CD4-positive, alpha-beta memory T cell (primary cell): Measurements from ENCODE around the gene CELF2. TPM values are rescaled to one million over a fixed set of nuclear protein-coding genes. Genes with fewer than 3 reads are reported as not detected.
A peak's percentile ranks its signal among the peaks of the same experiment; 100 is the strongest.

ENCODE experiments used
- CTCF ChIA-PET: fragments of 350-600 bp; sonication (Branson Sonifier 250); formaldehyde crosslinking; loops from one replicate; lab custom pipeline; 2021; ENCODE audit warnings: inconsistent platforms; ENCODE audit not compliant: partially characterized antibody; lab: Charles Lee
- POLR2A ChIA-PET: fragments of 350-600 bp; sonication (Branson Sonifier 250); formaldehyde crosslinking; loops from one replicate; lab custom pipeline; 2021; ENCODE audit not compliant: partially characterized antibody; lab: Charles Lee
- DNase-seq, 5 donors: peaks; one replicate each; pipeline versions ENCODE4 v3.0.0 to v3.0.0-alpha.2; 2020 to 2022; ENCODE audit warnings: mixed read lengths in 1 of 5
- H3K27ac ChIP-seq: one replicate; pipeline ENCODE4 v1.7.0; 2013; ENCODE audit warnings: low read depth, low read length
- H3K27me3 ChIP-seq: 2 replicates; pipeline ENCODE4 v1.7.0; 2013; ENCODE audit warnings: mild to moderate bottlenecking, low read length, moderate library complexity; ENCODE audit not compliant: insufficient read depth
- H3K36me3 ChIP-seq: 2 replicates; pipeline ENCODE4 v1.7.0; 2013; ENCODE audit warnings: mild to moderate bottlenecking, low read length, moderate library complexity; ENCODE audit not compliant: insufficient read depth
- H3K4me1 ChIP-seq: 2 replicates; pipeline ENCODE4 v1.7.0; 2013; ENCODE audit warnings: mild to moderate bottlenecking, low read length, moderate library complexity; ENCODE audit not compliant: insufficient read depth
- H3K4me3 ChIP-seq, 2 donors: one replicate each; pipeline ENCODE4 v1.7.0; 2013; ENCODE audit warnings: low read length in 2 of 2, mild to moderate bottlenecking in 1 of 2
- H3K9me3 ChIP-seq, 2 donors: one replicate each; pipeline ENCODE4 v1.7.0; 2013; ENCODE audit warnings: low read length in 2 of 2, control low read depth in 1 of 2; ENCODE audit not compliant: control insufficient read depth in 1 of 2
- H3K27ac Mint-ChIP-seq, 7 donors: one replicate each; pipeline ENCODE4 v1.8.0; 2020 to 2021; ENCODE audit warnings: mixed read lengths in 7 of 7, mild to moderate bottlenecking in 6 of 7, inconsistent platforms in 3 of 7, moderate library complexity in 3 of 7
- H3K27me3 Mint-ChIP-seq, 2 donors: one replicate each; pipeline ENCODE4 v1.8.0; 2020 to 2021; ENCODE audit warnings: mixed read lengths in 2 of 2
- H3K36me3 Mint-ChIP-seq, 2 donors: one replicate each; pipeline ENCODE4 v1.8.0; 2020 to 2021; ENCODE audit warnings: mixed read lengths in 2 of 2, inconsistent platforms in 1 of 2, mild to moderate bottlenecking in 1 of 2
- H3K4me1 Mint-ChIP-seq, 4 donors: one replicate each; pipeline ENCODE4 v1.8.0; 2020 to 2021; ENCODE audit warnings: mixed read lengths in 4 of 4, mild to moderate bottlenecking in 1 of 4
- H3K4me3 Mint-ChIP-seq, 8 donors: one replicate each; pipeline ENCODE4 v1.8.0; 2020 to 2021; ENCODE audit warnings: mixed read lengths in 8 of 8, mild to moderate bottlenecking in 7 of 8, moderate library complexity in 6 of 8, inconsistent platforms in 3 of 8
- H3K9me3 Mint-ChIP-seq, 8 donors: one replicate each; pipeline ENCODE4 v1.8.0; 2020 to 2021; ENCODE audit warnings: mixed read lengths in 8 of 8, mild to moderate bottlenecking in 5 of 8, inconsistent platforms in 3 of 8, moderate library complexity in 1 of 8
- intact Hi-C: fragments of 100-400 bp; cut with micrococcal nuclease; formaldehyde crosslinking; loops from one replicate; pipeline ENCODE4 v1.15.1; 2023
- polyA plus RNA-seq, 2 donors: library from polyadenylated mRNA; unstranded; fragments of 300-500 nt; fragmentation: Illumina TruSeq; gene quantifications; one replicate each; pipeline ENCODE4 v1.2.3, GENCODE V29; 2021
- total RNA-seq, 2 experiments: library from RNA; stranded (reverse); gene quantifications; one replicate each; pipeline ENCODE4 v1.2.3, GENCODE V29; 2021

Gene CELF2
- total and polyA plus RNA-seq, 4 experiments from 2014 or later: 122 to 180 (median 167) TPM

GRCh38 chr10:11243425-11244222, 226.0 kb downstream of the CELF2 start:
- DNase-seq: no peak
- H3K27ac ChIP-seq: no peak overlapping the region
- H3K9me3 ChIP-seq: no peaks in the 10 kb centered on the region
- peak overlapping the region in 5 of 7 donors; percentile 82 to 93 (median 86) for H3K27ac Mint-ChIP-seq
- CTCF ChIA-PET: interaction anchor here (0.9 to 1.9 kb wide), 4 partner anchors 27 to 131 kb away, joined by 3 to 6 read pairs (median 4); no protein-coding TSS in a partner anchor
- intact Hi-C loops: no loop called here
- H3K27me3 Mint-ChIP-seq: no peaks in the 10 kb centered on the region
- H3K36me3 ChIP-seq: peaks cover 31% of the 10 kb centered on the region
- H3K4me1 ChIP-seq: peaks cover 88% of the 10 kb centered on the region
- H3K36me3 Mint-ChIP-seq: peaks cover 10 to 50% of the 10 kb centered on the region in 2 donors
- H3K4me1 Mint-ChIP-seq: peaks cover 0 to 44% (median 21%) of the 10 kb centered on the region in 4 donors
- no peaks in the 10 kb centered on the region for H3K27me3 ChIP-seq
- no peaks in the 10 kb centered on the region for H3K9me3 Mint-ChIP-seq
- POLR2A ChIA-PET: interaction anchor here (1.2 to 1.5 kb wide), 2 partner anchors 22 to 65 kb away, joined by 4 read pairs; no protein-coding TSS in a partner anchor
- peak overlapping the region in 6 of 8 donors; percentile 42 to 62 (median 52) for H3K4me3 Mint-ChIP-seq
- H3K4me3 ChIP-seq: no peak overlapping the region

DNA sequence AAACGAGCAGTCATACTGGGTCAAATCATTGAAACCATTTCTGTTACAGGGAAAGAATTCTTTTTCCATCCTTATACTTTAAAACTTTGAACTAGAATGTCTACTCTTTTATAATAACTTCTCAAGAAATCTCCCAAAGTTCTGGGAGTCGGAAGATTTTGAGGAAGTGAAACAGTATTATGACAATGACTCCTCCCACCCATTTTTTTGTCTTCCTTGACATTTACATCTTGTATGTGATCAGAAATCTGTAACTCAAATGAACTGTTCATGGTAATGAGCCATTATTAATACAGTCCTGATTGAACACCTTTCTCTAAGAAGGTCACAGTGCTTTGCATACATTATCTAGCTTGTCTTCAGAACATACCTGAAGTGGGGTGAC, 227.4 kb downstream of the CELF2 start:
- Histone ChIP-seq H3K36me3 (peaks cover 39% of the 10 kb centered on the region), H3K9me3 (no peaks in the 10 kb centered on the region), H3K27ac (peak overlapping the region; percentile 29), H3K4me1 (peaks cover 83% of the 10 kb centered on the region), H3K27me3 (no peaks in the 10 kb centered on the region), H3K4me3 (no peak overlapping the region)
- Mint-ChIP-seq H3K36me3 (peaks cover 22 to 56% of the 10 kb centered on the region in 2 donors), H3K9me3 (no peaks in the 10 kb centered on the region), H3K27ac (no peak overlapping the region), H3K4me3 (no peak overlapping the region), H3K4me1 (peaks cover 10 to 43% (median 25%) of the 10 kb centered on the region in 4 donors), H3K27me3 (no peaks in the 10 kb centered on the region)
- intact Hi-C loops: no loop called here
- DNase-seq: no peak
- CTCF ChIA-PET: interaction anchor here (1.3 to 2.3 kb wide), 3 partner anchors 19 to 79 kb away, joined by 4 to 9 read pairs (median 6); no protein-coding TSS in a partner anchor
- POLR2A ChIA-PET: interaction anchor here (0.8 to 2.7 kb wide), 4 partner anchors 9 to 98 kb away, joined by 3 to 11 read pairs (median 6); no protein-coding TSS in a partner anchor

DNA sequence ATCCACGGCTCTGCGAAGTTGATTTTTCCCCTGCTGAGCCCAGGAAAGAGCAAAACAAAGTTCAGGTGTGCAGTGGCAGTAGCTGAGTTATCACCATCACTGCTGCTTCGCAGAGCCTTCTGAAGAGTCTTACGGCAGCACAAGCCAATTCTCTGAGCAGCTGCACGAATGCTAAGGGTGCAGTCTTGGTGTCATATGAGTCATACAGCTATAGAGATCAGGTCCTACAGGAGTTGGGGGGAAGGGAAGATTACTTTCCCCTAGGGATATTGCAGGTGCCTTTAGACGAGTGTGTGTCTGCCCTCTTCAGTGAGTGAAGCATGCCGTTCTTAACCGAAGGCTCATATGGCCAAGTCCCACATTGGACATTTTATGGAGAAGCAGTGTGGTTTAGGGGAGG, 227.8 kb downstream of the CELF2 start:
- DNase-seq: peak in 1 of 5 donors; percentile 34
- Histone ChIP-seq H3K27ac (peak overlapping the region; percentile 29), H3K4me1 (peaks cover 81% of the 10 kb centered on the region), H3K27me3 (no peaks in the 10 kb centered on the region), H3K36me3 (peaks cover 42% of the 10 kb centered on the region), H3K9me3 (no peaks in the 10 kb centered on the region), H3K4me3 (no peak overlapping the region)
- ChIA-PET CTCF (interaction anchor here (1.3 to 2.3 kb wide), 3 partner anchors 20 to 80 kb away, joined by 4 to 9 read pairs (median 6); no protein-coding TSS in a partner anchor), POLR2A (interaction anchor here (0.8 to 2.7 kb wide), 5 partner anchors 10 to 98 kb away, joined by 3 to 11 read pairs (median 4); no protein-coding TSS in a partner anchor)
- Mint-ChIP-seq H3K27ac (no peak overlapping the region), H3K27me3 (no peaks in the 10 kb centered on the region), H3K4me3 (no peak overlapping the region), H3K4me1 (peaks cover 15 to 43% (median 27%) of the 10 kb centered on the region in 4 donors), H3K36me3 (peaks cover 26 to 55% of the 10 kb centered on the region in 2 donors), H3K9me3 (no peaks in the 10 kb centered on the region)
- intact Hi-C loops: no loop called here

- no peaks in the 10 kb centered on the region for H3K9me3 Mint-ChIP-seq
- H3K27ac Mint-ChIP-seq: no peak overlapping the region
- no peaks in the 10 kb centered on the region for H3K27me3 Mint-ChIP-seq
- no peaks in the 10 kb centered on the region for H3K9me3 ChIP-seq
- H3K4me3 ChIP-seq: no peak overlapping the region
- peaks cover 47% of the 10 kb centered on the region for H3K36me3 ChIP-seq
- H3K27me3 ChIP-seq: no peaks in the 10 kb centered on the region
- ChIA-PET CTCF (interaction anchor here (1.0 to 2.3 kb wide), 4 partner anchors 11 to 80 kb away, joined by 3 to 9 read pairs (median 5); no protein-coding TSS in a partner anchor), POLR2A (interaction anchor here (0.8 to 2.7 kb wide), 6 partner anchors 10 to 99 kb away, joined by 3 to 11 read pairs (median 4); no protein-coding TSS in a partner anchor)
- intact Hi-C loops: no loop called here
- peaks cover 30 to 56% of the 10 kb centered on the region in 2 donors for H3K36me3 Mint-ChIP-seq
- peak overlapping the region; percentile 11 for H3K27ac ChIP-seq
- peaks cover 15 to 40% (median 27%) of the 10 kb centered on the region in 4 donors for H3K4me1 Mint-ChIP-seq
- DNase-seq: no peak
- no peak overlapping the region for H3K4me3 Mint-ChIP-seq
- H3K4me1 ChIP-seq: peaks cover 80% of the 10 kb centered on the region
Measured at GRCh38 chr10:11245981-11246590, 228.4 kb downstream of the CELF2 start.

GRCh38 chr10:11246752-11247467, 229.2 kb downstream of the CELF2 start:
- no peaks in the 10 kb centered on the region for H3K27me3 Mint-ChIP-seq
- H3K27me3 ChIP-seq: no peaks in the 10 kb centered on the region
- H3K4me3 ChIP-seq: no peak overlapping the region
- DNase-seq: no peak
- H3K36me3 ChIP-seq: peaks cover 56% of the 10 kb centered on the region
- H3K4me1 ChIP-seq: peaks cover 73% of the 10 kb centered on the region
- H3K4me3 Mint-ChIP-seq: no peak overlapping the region
- H3K9me3 ChIP-seq: no peaks in the 10 kb centered on the region
- CTCF ChIA-PET: interaction anchor here (1.0 to 2.3 kb wide), 3 partner anchors 12 to 23 kb away, joined by 3 to 9 read pairs (median 3); no protein-coding TSS in a partner anchor
- peaks cover 15 to 37% (median 26%) of the 10 kb centered on the region in 4 donors for H3K4me1 Mint-ChIP-seq
- POLR2A ChIA-PET: interaction anchor here (1.2 to 2.7 kb wide), 2 partner anchors 21 to 97 kb away, joined by 3 to 11 read pairs; no protein-coding TSS in a partner anchor
- no peak overlapping the region for H3K27ac Mint-ChIP-seq
- peak overlapping the region; percentile 11 for H3K27ac ChIP-seq
- intact Hi-C loops: no loop called here
- peaks cover 33 to 58% of the 10 kb centered on the region in 2 donors for H3K36me3 Mint-ChIP-seq
- no peaks in the 10 kb centered on the region for H3K9me3 Mint-ChIP-seq

DNA sequence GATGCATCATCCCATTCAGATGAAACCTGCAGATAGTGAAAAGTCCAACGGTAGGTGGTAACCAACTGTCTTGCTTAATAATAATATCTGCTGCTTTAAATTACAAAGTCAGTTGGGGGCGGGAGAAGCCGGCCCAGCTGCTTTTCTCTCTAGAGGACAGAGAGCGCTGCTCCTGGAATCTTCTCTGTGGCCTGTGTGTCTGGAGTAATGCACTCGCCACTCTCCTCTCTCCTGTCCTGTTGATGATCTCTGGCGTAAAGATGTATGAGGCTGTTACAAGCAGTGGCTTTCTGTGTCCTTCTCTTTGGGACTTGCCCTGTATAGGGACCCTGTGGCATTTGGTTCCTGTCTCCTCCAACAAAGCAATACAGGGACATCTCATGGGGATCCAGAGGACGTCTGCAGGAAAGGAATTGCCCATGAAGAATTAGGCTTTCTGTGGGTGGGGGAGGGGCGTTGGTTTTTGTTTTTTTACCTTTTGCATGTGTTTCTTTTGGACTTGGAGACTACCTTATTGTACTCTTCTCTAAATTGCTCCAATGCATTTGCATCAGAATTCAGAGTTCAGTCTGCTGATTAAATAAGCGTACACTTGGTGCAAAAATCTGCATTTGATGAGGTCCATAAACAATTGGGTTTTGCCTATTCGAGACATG, 231.6 kb downstream of the CELF2 start:
- peaks cover 23 to 33% (median 30%) of the 10 kb centered on the region in 4 donors for H3K4me1 Mint-ChIP-seq
- POLR2A ChIA-PET: interaction anchor here (0.8 to 1.6 kb wide), 2 partner anchors 13 to 56 kb away, joined by 3 to 5 read pairs; no protein-coding TSS in a partner anchor
- peaks cover 78% of the 10 kb centered on the region for H3K36me3 ChIP-seq

More for the DNA sequence above, 231.6 kb downstream of the CELF2 start:
- no peaks in the 10 kb centered on the region for H3K27me3 ChIP-seq
- H3K27ac ChIP-seq: no peak overlapping the region
- Mint-ChIP-seq H3K9me3 (no peaks in the 10 kb centered on the region), H3K27ac (peak overlapping the region in 5 of 7 donors; percentile 1 to 77 (median 53)), H3K27me3 (no peaks in the 10 kb centered on the region), H3K4me3 (peak overlapping the region in 1 of 8 donors; percentile 14), H3K36me3 (peaks cover 33 to 59% of the 10 kb centered on the region in 2 donors)
- H3K4me1 ChIP-seq: peaks cover 59% of the 10 kb centered on the region
- H3K9me3 ChIP-seq: no peaks in the 10 kb centered on the region
- DNase-seq: no peak
- intact Hi-C loops: no loop called here
- CTCF ChIA-PET: no interaction called here
- no peak overlapping the region for H3K4me3 ChIP-seq
